Stimulated activated CD4-positive, alpha-beta T cell treated with anti-CD3 and anti-CD28 coated beads, Interleukin-12 subunit alpha, Interleukin-12 subunit beta, amount 100 ng/mL, for 48 hours (primary cell): ENCODE results near the gene CHD6.

Experiments
- DNase-seq, 3 donors: peaks; one replicate each; pipeline ENCODE4 v3.0.0-alpha.2; 2020; ENCODE audit warnings: low read depth in 2 of 3, low spot score in 1 of 3

CHD6 gene

GRCh38 chr20:41623625-41624375 lies 5.6 kb upstream of the CHD6 start:
- DNase-seq, result no peak

- DNase-seq, result no peak
Measured at GRCh38 chr20:41622584-41622983, 4.4 kb upstream of the CHD6 start.

- no peak for DNase-seq
Measured at GRCh38 chr20:41621971-41622370, 3.8 kb upstream of the CHD6 start.

- DNase-seq, result no peak
Measured at GRCh38 chr20:41621421-41621820, 3.2 kb upstream of the CHD6 start.

GRCh38 chr20:41619360-41620100 lies 1.4 kb upstream of the CHD6 start:
- no peak for DNase-seq

DNA sequence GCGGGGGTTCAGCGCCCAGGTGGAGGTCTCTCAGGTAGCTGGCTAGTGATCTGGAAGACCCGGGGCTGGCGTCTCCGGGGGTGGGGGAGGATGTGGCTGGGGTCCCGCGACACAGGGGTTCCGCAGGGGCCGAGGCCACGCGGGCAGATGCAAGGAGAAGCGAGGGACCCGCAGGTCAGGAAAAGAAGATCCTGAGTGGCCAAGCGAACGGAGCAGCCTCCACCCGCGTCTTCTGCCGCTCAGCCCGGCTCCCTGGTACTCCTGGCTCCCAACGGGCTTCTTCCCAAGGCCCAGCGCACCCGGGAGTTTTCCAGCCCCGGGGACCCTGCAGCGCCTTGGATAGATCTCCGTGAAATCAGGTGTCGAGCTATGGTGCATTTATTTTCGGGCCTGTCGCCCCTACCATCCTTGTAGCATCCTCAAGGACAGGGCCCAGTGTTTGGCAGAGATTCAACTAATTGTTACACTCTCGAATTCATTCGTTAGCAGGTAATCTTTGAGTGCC lies 682 bp upstream of the CHD6 start:
- no peak for DNase-seq

- DNase-seq, result peak in 2 of 3 donors; percentile 6 to 9
Measured at GRCh38 chr20:41617059-41617901, 897 bp downstream of the CHD6 start.

DNA sequence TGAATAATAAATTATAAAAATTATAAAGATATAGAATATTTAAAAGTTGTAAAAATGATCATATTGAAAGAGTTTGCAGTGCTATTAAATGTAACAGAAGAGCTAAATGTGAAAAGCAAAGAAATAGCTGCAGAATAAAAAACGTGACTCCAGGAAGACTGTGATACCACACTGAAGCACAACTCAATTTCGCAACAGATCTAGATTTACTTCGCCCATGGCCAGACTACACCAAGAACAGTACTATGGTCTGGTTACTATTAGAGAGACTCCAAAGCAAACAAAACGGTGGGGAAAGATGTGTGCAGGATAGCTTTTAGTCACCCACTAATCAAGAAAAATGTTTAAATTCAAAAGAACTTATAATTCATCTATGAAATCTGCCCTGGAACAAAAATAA lies 1.9 kb downstream of the CHD6 start:
- DNase-seq, result no peak

- no peak for DNase-seq
Measured at GRCh38 chr20:41615676-41616075, 2.5 kb downstream of the CHD6 start.

GRCh38 chr20:41615110-41615509 lies 3.1 kb downstream of the CHD6 start:
- DNase-seq, result no peak

DNA sequence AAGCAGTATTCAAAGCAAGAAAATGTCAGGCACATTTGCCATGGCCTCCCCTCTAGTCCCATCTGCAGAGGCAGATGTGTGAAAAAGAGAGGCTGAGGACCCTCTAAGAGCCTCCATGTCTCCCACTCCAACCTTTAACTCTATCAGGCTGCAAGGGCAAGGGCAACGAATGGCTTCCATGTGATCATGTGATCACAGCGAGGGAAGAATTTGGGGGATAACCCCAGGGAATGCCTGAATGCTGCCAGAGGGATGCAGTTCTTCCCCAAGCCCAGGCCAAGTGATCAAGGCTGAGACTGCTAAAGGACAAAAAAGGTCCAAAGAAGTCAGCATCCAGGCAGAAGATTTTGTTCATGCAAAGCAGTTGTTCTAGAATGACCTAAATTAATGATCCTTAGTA lies 4.9 kb downstream of the CHD6 start:
- no peak for DNase-seq

DNA sequence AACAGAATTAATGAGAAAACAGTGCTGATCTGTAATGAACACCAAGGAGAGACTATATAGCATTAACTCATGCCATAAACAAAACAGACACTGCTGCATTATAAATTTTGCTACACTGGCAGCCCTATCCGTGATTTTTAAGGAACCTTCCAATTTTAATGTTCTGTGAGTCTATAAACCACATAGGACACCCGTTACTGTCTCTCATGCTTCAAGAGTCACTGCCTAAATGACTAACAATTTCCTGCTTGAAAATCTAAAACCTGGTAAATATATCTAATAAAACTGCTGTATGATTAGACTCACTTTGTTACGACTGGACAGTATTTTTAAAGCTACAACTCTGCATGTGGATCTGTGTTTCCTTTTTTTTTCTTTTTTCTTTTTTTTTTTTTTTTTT lies 8.7 kb downstream of the CHD6 start:
- no peak for DNase-seq

DNA sequence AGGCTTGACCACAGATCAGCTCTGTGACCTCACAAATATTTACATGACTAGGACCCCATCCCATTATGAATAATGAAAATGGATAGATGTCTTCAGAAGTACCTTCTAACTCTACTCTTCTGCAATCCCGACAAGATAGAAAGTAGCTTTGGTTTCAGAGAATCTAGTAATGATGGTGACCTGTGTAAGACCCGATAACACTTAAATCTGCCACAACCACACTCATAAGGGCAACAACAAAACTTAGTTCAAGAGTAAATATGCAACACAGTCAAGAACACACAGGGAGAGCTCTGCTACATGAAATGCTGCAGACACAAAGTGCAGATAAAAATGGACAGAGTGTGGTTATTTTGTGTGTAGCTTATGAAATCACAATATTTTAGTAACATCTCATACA lies 9.6 kb downstream of the CHD6 start:
- DNase-seq, result no peak

GRCh38 chr20:41607791-41608190 lies 10.4 kb downstream of the CHD6 start:
- DNase-seq, result no peak

GRCh38 chr20:41604002-41604401 lies 14.2 kb downstream of the CHD6 start:
- no peak for DNase-seq

DNA sequence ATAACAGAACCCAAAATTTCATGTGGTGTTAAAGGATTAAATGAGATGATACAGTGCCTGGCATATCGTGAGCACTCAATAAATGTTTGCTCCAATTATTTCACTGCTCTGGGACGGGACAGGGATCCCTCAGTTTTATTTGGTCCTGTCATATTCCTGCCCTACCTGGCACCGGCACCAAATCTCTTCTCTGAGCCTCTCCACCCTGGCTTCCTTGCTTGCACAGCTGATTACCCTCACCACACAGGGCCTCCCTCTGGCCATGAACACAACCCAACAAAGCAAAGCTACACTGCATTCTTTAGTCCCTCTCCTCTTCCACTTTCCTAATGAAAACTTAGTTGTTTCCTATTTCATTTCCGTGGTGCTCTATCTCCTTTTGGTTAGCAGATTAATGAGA lies 16.4 kb downstream of the CHD6 start:
- DNase-seq, result no peak

GRCh38 chr20:41600926-41601631 lies 17.1 kb downstream of the CHD6 start:
- DNase-seq, result no peak

DNA sequence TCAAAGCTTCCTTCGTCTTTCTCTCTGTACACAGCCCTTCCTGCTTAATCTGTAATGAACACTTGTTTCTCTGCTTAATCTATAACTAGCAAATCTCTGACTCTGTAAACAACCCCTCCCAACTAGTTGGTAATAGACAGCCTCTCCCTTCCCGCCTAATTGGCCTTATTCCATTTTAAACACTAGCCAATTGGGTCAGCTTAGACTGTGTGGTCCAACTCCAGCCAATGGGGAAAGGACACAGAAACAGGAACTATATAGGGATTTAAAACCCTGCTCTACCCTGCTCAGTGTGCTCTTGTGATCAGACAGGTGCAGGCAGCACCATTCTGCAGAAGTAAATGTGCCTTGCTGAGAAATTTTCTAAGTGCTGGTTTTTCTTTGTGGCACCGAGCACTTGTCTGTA lies 18.5 kb downstream of the CHD6 start:
- DNase-seq, result no peak

GRCh38 chr20:41598719-41599118 lies 19.5 kb downstream of the CHD6 start:
- DNase-seq, result no peak

GRCh38 chr20:41594514-41595322 lies 23.5 kb downstream of the CHD6 start:
- no peak for DNase-seq
